Coronary artery (tissue), 2 donors: Measurements from ENCODE around the gene SCAPER.
"Not testable (repeated sequence)": the region's sequence is repeated elsewhere in the genome, so short reads cannot be mapped to it uniquely, and the experiment has no call there.

Experiments
- DNase-seq: peaks from one replicate; pipeline ENCODE4 v3.0.0-alpha.2; 2017; ENCODE audit warnings: low spot score
- H3K27ac ChIP-seq, 2 donors: fragments of 200-600 bp; sonication (generic); one replicate each; pipeline ENCODE4 v1.5.1; 2016 to 2019
- H3K4me3 ChIP-seq: fragments of 200-600 bp; sonication (generic); 2 replicates; pipeline ENCODE4 v1.5.1; 2016; ENCODE audit warnings: mild to moderate bottlenecking, moderate library complexity
- CTCF ChIP-seq: fragments of 200-600 bp; sonication (generic); IDR thresholded peaks from one replicate; pipeline ENCODE4 v1.5.1; 2019; ENCODE audit warnings: antibody characterized with exemption

The SCAPER gene

GRCh38 chr15:76756381-76756780 is 148.8 kb downstream of the SCAPER start:
- no peak overlapping the region for H3K27ac ChIP-seq
- DNase-seq = no peak
- no peak overlapping the region for H3K4me3 ChIP-seq
- TF ChIP-seq CTCF = no peak

DNA sequence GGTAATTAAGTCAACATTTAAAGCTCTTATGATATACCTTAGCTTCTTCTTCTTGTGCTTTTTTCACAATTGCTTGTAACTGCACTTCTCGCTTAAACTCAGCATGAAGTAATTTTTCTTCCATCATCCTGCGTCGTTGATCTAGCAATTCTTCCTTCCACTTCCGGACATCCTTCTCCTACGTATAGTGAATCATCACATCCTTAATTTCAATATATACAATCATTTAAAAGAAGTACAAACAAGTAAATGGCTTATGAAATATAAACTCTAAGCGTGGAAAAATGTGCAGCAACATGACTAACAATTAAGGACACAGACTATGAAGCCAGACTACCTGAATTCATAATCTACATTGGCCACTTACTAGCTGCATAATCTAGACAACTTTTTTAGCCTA is 151.4 kb downstream of the SCAPER start:
- no peak overlapping the region for H3K4me3 ChIP-seq
- no peak for TF ChIP-seq CTCF
- H3K27ac ChIP-seq = no peak overlapping the region
- DNase-seq = no peak

DNA sequence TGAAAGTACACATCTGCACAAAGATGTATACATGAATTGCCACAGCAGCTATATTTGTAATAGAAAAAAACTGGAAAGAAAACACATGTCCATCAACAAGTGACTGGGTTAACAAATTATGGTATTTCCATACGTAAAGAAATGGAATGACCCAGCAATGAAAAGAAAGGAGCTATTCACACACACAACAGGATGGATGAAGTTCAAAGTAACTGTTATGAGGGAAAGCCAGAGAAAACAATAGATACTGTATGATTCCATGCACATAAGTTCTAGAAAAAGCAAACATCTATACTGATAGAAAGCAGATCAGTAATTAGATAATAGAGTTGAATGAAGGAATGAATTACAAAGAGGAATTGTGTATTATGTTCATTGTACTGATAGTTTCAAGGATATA is 152.0 kb downstream of the SCAPER start:
- H3K27ac ChIP-seq = no peak overlapping the region
- no peak for DNase-seq
- no peak for TF ChIP-seq CTCF
- no peak overlapping the region for H3K4me3 ChIP-seq

- no peak for DNase-seq
- Histone ChIP-seq H3K27ac (no peak overlapping the region), H3K4me3 (no peak overlapping the region)
- TF ChIP-seq CTCF = no peak
These were observed 152.6 kb downstream of the SCAPER start for GRCh38 chr15:76752549-76752948.

- Histone ChIP-seq H3K4me3 (no peak overlapping the region), H3K27ac (no peak overlapping the region)
- DNase-seq = no peak
- no peak for TF ChIP-seq CTCF
These were observed 167.6 kb downstream of the SCAPER start for GRCh38 chr15:76737573-76737972.

DNA sequence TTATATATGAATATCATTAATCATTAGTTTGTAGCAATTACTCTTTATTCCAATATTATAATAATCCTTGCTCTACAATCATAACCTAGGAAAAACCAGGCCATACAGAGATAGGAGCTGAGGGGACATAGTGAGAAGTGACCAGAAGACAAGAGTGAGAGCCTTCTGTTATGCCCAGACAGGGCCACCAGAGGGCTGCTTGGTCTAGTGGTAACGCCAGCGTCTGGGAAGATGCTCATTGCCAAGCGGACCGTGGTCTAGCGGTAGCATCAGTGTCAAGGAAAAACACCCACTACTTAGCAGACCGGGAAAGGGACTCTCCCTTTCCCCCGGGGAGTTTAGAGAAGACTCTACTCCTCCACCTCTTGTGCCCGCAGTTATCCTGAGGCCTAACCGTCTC is 172.8 kb downstream of the SCAPER start:
- not testable (repeated sequence) for H3K4me3 ChIP-seq, DNase-seq

DNA sequence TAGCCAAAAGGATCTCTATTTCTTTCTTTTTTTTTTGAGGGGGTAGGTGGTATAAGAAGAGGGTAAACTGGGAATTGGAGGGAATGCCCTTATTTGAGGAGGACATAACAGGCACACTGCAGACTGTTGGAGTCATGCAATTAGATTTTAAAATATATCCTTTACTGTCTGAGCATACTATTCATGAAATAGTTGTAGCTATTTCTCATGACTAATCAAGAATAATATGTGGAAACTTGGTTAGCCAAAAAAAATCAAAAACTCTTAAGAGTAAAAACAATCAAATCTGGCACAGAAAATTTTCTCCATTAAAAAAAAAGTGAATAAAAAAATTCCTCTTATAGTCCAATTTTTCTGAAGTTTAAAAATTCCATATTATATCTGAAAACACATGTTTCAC is 174.9 kb downstream of the SCAPER start:
- no peak for DNase-seq
- no peak overlapping the region for H3K4me3 ChIP-seq
- H3K27ac ChIP-seq = no peak overlapping the region
- no peak for TF ChIP-seq CTCF

More for the DNA sequence above, 172.8 kb downstream of the SCAPER start:
- H3K27ac ChIP-seq = not testable (repeated sequence)

GRCh38 chr15:76718863-76719262 is 186.3 kb downstream of the SCAPER start:
- DNase-seq = no peak
- Histone ChIP-seq H3K27ac (no peak overlapping the region), H3K4me3 (no peak overlapping the region)
- no peak for TF ChIP-seq CTCF
